ENCODE results near the gene SLC41A2. TPM values are rescaled to one million over a fixed set of nuclear protein-coding genes. Genes with fewer than 3 reads are reported as not detected.

SLC41A2 gene
- total and polyA plus RNA-seq, 2 of the 13 experiments (the other 11 are each of a cell fraction or from before 2014, with no cell fraction given) = 2.3 to 12.8 TPM

DNA sequence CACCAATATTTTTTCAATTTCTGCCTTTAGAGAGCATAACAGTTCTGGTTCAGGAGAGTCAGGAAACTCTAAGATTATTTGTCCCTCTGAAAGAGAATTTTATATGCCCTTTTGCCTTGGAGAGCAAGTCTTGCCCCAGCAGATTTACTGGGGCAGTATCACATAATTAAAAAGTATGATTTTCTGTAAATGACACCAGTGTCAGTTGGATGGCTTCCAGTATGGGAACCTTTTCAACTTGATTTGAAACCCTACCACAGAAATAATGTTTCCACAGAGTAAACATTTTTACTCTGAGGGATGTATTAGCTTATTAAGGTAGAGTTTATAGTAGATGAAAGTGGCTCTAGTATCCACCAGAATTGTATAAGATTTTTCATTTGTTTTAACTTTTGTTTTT, 43.4 kb upstream of the SLC41A2 start:
- TF ChIP-seq KLF6 (CRISPR knock-in tag; IDR thresholded peaks at IDR 0.05) (no peak), HES4 (CRISPR knock-in tag; IDR thresholded peaks at IDR 0.05; ENCODE audit: borderline replicate concordance) (no peak), BRCA1 (CRISPR knock-in tag; IDR thresholded peaks at IDR 0.05) (no peak), PHF21A (CRISPR knock-in tag; IDR thresholded peaks at IDR 0.05) (no peak), NFE2L2 (IDR thresholded peaks at IDR 0.05; ENCODE audit: low read length) (no peak), SAP130 (CRISPR knock-in tag; IDR thresholded peaks at IDR 0.05; ENCODE audit: low read depth) (no peak), ZNF224 (CRISPR knock-in tag; IDR thresholded peaks at IDR 0.05) (no peak), GABPA (IDR thresholded peaks at IDR 0.05; ENCODE audit: low read depth, low read length) (no peak), GABPA (CRISPR knock-in tag; IDR thresholded peaks at IDR 0.05; ENCODE audit: low read depth) (no peak), PRPF4 (IDR thresholded peaks at IDR 0.05; ENCODE audit: low read depth, low read length, poor library complexity, severe bottlenecking) (no peak), HMGA1 (CRISPR knock-in tag; conservative IDR thresholded peaks at IDR 0.05) (no peak), ZSCAN21 (CRISPR knock-in tag; IDR thresholded peaks at IDR 0.05; ENCODE audit: borderline replicate concordance) (no peak), TOPORS (CRISPR knock-in tag; IDR thresholded peaks at IDR 0.05) (no peak)
- TF ChIP-seq, protein P1, sequence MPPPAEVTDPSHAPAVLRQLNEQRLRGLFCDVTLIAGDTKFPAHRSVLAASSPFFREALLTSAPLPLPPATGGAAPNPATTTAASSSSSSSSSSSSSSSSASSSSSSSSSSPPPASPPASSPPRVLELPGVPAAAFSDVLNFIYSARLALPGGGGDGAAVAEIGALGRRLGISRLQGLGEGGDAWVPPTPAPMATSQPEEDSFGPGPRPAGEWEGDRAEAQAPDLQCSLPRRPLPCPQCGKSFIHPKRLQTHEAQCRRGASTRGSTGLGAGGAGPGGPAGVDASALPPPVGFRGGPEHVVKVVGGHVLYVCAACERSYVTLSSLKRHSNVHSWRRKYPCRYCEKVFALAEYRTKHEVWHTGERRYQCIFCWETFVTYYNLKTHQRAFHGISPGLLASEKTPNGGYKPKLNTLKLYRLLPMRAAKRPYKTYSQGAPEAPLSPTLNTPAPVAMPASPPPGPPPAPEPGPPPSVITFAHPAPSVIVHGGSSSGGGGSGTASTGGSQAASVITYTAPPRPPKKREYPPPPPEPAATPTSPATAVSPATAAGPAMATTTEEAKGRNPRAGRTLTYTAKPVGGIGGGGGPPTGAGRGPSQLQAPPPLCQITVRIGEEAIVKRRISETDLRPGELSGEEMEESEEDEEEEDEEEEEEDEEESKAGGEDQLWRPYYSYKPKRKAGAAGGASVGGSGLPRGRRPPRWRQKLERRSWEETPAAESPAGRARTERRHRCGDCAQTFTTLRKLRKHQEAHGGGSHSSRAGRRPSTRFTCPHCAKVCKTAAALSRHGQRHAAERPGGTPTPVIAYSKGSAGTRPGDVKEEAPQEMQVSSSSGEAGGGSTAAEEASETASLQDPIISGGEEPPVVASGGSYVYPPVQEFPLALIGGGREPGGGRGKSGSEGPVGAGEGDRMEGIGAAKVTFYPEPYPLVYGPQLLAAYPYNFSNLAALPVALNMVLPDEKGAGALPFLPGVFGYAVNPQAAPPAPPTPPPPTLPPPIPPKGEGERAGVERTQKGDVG (CRISPR knock-in tag; IDR thresholded peaks at IDR 0.05; ENCODE audit: borderline replicate concordance) = no peak
- FAIRE-seq = no peak
- intact Hi-C loops (cut with micrococcal nuclease; ENCODE audit: unreplicated experiment) (no loop called here), in situ Hi-C loops (cut with HindIII; ENCODE audit: extremely low pct_ligation_motif_present, low pct_unique_long_range_greater_than_20kb) (no loop called here)
- ChIA-PET CTCF (ENCODE audit: low intra/inter-chr PET ratio, low total read pairs) (no interaction called here), POLR2A (no interaction called here)
- Histone ChIP-seq H3K27ac (ENCODE audit: extremely low read length, insufficient read depth, low read length) (no peak overlapping the region), H3K9ac (ENCODE audit: insufficient read depth, low read depth, low read length) (no peak overlapping the region), H3K4me3 (replicated peaks in 1 of 3; ENCODE audit: insufficient read depth in 1 of 3, low read depth in 2 of 3, low read length in 3 of 3) (no peak overlapping the region), H3K79me2 (ENCODE audit: insufficient read depth, low read length) (no peaks in the 10 kb centered on the region), H3K4me2 (ENCODE audit: low read depth, low read length) (no peak overlapping the region), H3K4me1 (ENCODE audit: insufficient read depth, low read length) (no peaks in the 10 kb centered on the region), H3K36me3 (replicated peaks in 1 of 2; ENCODE audit: control insufficient read depth in 1 of 2, insufficient read depth in 2 of 2, low read length in 2 of 2) (peaks cover 10 to 36% of the 10 kb centered on the region in 2 experiments; a peak in 4 of 5 replicates), H3K27me3 (ENCODE audit: control insufficient read depth in 1 of 2, insufficient read depth in 2 of 2, low read length in 2 of 2) (no peaks in the 10 kb centered on the region), H3K9me3 (ENCODE audit: low read length) (no peaks in the 10 kb centered on the region), H2AFZ (ENCODE audit: low read length) (no peak overlapping the region), H4K20me1 (ENCODE audit: insufficient read depth, low read length) (no peaks in the 10 kb centered on the region)
- no peak for DNase-seq (ENCODE audit: low spot score)
- ATAC-seq = no peak
- no TSS peak for BruUV-seq (replicated peaks)

All from HepG2 (cell line).